H1 (cell line): ENCODE measurements around the gene PRSS21. TPM values are rescaled to one million over a fixed set of nuclear protein-coding genes. Genes with fewer than 3 reads are reported as not detected.

Source experiments
- CTCF ChIA-PET: fragments of 300-600 bp; sonication (Branson Sonifier 250); formaldehyde crosslinking; loops from one replicate; lab custom pipeline; 2021; ENCODE audit not compliant: partially characterized antibody; lab: Charles Lee
- POLR2A ChIA-PET: fragments of 300-600 bp; sonication (Branson Sonifier 250); formaldehyde crosslinking; loops from one replicate; lab custom pipeline; 2021; ENCODE audit warnings: inconsistent platforms; ENCODE audit not compliant: partially characterized antibody; lab: Charles Lee
- DNase-seq, 2 experiments: peaks; one replicate each; pipeline versions ENCODE4 v3.0.0 to v3.0.0-alpha.2; 2010 to 2022; ENCODE audit warnings: low spot score in 2 of 2, low read depth in 1 of 2, mixed read lengths in 1 of 2
- FAIRE-seq: peaks from 2 replicates; lab custom pipeline; 2011; peaks lifted over from hg19 to GRCh38; lab: Jason Lieb, UNC
- H2AFZ ChIP-seq: 2 replicates; pipeline ENCODE4 v1.8.1; 2012; ENCODE audit warnings: low read length, inconsistent platforms
- H2AK5ac ChIP-seq: 2 replicates; pipeline ENCODE4 v1.6.1; 2013; ENCODE audit warnings: low read depth, low read length
- H2BK120ac ChIP-seq: replicated peaks from 2 replicates; pipeline ENCODE3; 2013; ENCODE audit warnings: low read depth, low read length, inconsistent platforms
- H2BK12ac ChIP-seq: 2 replicates; pipeline ENCODE4 v1.6.1; 2013; ENCODE audit warnings: low read depth, low read length
- H2BK15ac ChIP-seq: 2 replicates; pipeline ENCODE4 v1.6.1; 2013; ENCODE audit warnings: low read length
- H2BK20ac ChIP-seq: 2 replicates; pipeline ENCODE4 v1.6.1; 2013; ENCODE audit warnings: low read length
- H2BK5ac ChIP-seq: 2 replicates; pipeline ENCODE4 v1.6.1; 2013; ENCODE audit warnings: low read depth, low read length
- H3K14ac ChIP-seq: 2 replicates; pipeline ENCODE4 v1.6.1; 2013; ENCODE audit warnings: inconsistent platforms; ENCODE audit not compliant: insufficient read length
- H3K18ac ChIP-seq: 2 replicates; pipeline ENCODE4 v1.6.1; 2013; ENCODE audit warnings: low read length; ENCODE audit errors: extremely low read depth
- H3K23ac ChIP-seq: 2 replicates; pipeline ENCODE4 v1.6.1; 2013; ENCODE audit warnings: inconsistent platforms; ENCODE audit not compliant: insufficient read length
- H3K23me2 ChIP-seq: 2 replicates; pipeline ENCODE4 v1.6.1; 2013; ENCODE audit warnings: low read depth, low read length
- H3K27ac ChIP-seq: 2 replicates; pipeline ENCODE4 v1.6.1; 2011; ENCODE audit warnings: low read depth, low read length, inconsistent platforms
- H3K27me3 ChIP-seq, 4 experiments: replicated peaks in 1 of 4; 1 replicate in 1 of 4; 2 replicates in 3 of 4; pipeline versions ENCODE4 v1.6.1 to v1.8.1; 2011 to 2013; ENCODE audit warnings: low read length in 3 of 4, mild to moderate bottlenecking in 3 of 4, inconsistent platforms in 2 of 4, mixed read lengths in 2 of 4, moderate library complexity in 1 of 4; ENCODE audit not compliant: control insufficient read depth in 3 of 4, insufficient read depth in 3 of 4; ENCODE audit errors: extremely low read depth in 1 of 4
- H3K36me3 ChIP-seq, 4 experiments: 2 replicates each; pipeline versions ENCODE4 v1.6.1 to v1.8.1; 2011 to 2013; ENCODE audit warnings: mild to moderate bottlenecking in 4 of 4, low read length in 3 of 4, moderate library complexity in 2 of 4, control low read depth in 1 of 4, inconsistent platforms in 1 of 4; ENCODE audit not compliant: insufficient read depth in 4 of 4, control insufficient read depth in 2 of 4
- H3K4ac ChIP-seq: replicated peaks from 2 replicates; pipeline ENCODE3; 2013; ENCODE audit warnings: low read length, low read depth, mixed read lengths, inconsistent platforms; ENCODE audit not compliant: insufficient read length
- H3K4me1 ChIP-seq, 4 experiments: replicated peaks in 1 of 4; 1 replicate in 1 of 4; 2 replicates in 3 of 4; pipeline versions ENCODE4 v1.6.1 to v1.8.1; 2011 to 2013; ENCODE audit warnings: low read length in 3 of 4, inconsistent platforms in 2 of 4, mixed read lengths in 1 of 4; ENCODE audit not compliant: insufficient read depth in 4 of 4, control insufficient read depth in 3 of 4
- H3K4me2 ChIP-seq, 2 experiments: 2 replicates each; pipeline versions ENCODE4 v1.6.1 to v1.8.1; 2011 to 2013; ENCODE audit warnings: low read depth in 2 of 2, low read length in 2 of 2, control low read depth in 1 of 2, inconsistent platforms in 1 of 2, mild to moderate bottlenecking in 1 of 2; ENCODE audit not compliant: insufficient read depth in 1 of 2
- H3K4me3 ChIP-seq, 4 experiments: fragments of 200-600, 300-600 bp in 1 of 4; sonication (generic), shearing (Covaris generic), sonication (Bioruptor Twin) in 1 of 4; 2 replicates each; pipeline versions ENCODE4 v1.5.1 to v1.8.1; 2011 to 2016; ENCODE audit warnings: low read length in 4 of 4, low read depth in 3 of 4, control low read depth in 2 of 4, inconsistent platforms in 2 of 4, mild to moderate bottlenecking in 2 of 4, mixed read lengths in 1 of 4, moderate library complexity in 1 of 4; ENCODE audit not compliant: insufficient read depth in 2 of 4; ENCODE audit errors: extremely low read depth in 1 of 4
- H3K56ac ChIP-seq: replicated peaks from 2 replicates; pipeline ENCODE3; 2013; ENCODE audit warnings: low read depth, mild to moderate bottlenecking, mixed read lengths, low read length, inconsistent platforms; ENCODE audit not compliant: insufficient read length
- H3K79me1 ChIP-seq: 2 replicates; pipeline ENCODE4 v1.6.1; 2013; ENCODE audit warnings: low read depth, low read length, control low read depth
- H3K79me2 ChIP-seq, 2 experiments: 2 replicates each; pipeline versions ENCODE4 v1.6.1 to v1.8.1; 2012 to 2013; ENCODE audit warnings: low read length in 2 of 2, mild to moderate bottlenecking in 2 of 2, inconsistent platforms in 1 of 2; ENCODE audit not compliant: insufficient read depth in 2 of 2, control insufficient read depth in 1 of 2
- H3K9ac ChIP-seq, 4 experiments: replicated peaks in 1 of 4; 1 replicate in 1 of 4; 2 replicates in 3 of 4; pipeline versions ENCODE4 v1.6.1 to v1.8.1; 2011 to 2013; ENCODE audit warnings: low read depth in 3 of 4, low read length in 3 of 4, control low read depth in 2 of 4, mild to moderate bottlenecking in 2 of 4, moderate library complexity in 2 of 4, inconsistent platforms in 1 of 4; ENCODE audit errors: extremely low read depth in 1 of 4
- H3K9me3 ChIP-seq, 2 experiments: 2 replicates each; pipeline versions ENCODE4 v1.6.1 to v1.8.1; 2012 to 2013; ENCODE audit warnings: mild to moderate bottlenecking in 2 of 2, moderate library complexity in 2 of 2, control low read depth in 1 of 2, inconsistent platforms in 1 of 2, low read depth in 1 of 2, low read length in 1 of 2, mixed read lengths in 1 of 2; ENCODE audit not compliant: insufficient read depth in 2 of 2
- H4K20me1 ChIP-seq, 2 experiments: replicated peaks in 1 of 2; 2 replicates each; pipeline versions ENCODE3 to v1.8.1; 2011 to 2013; ENCODE audit warnings: inconsistent platforms in 2 of 2, low read length in 2 of 2, mild to moderate bottlenecking in 1 of 2; ENCODE audit not compliant: insufficient read depth in 2 of 2, control insufficient read depth in 1 of 2
- H4K5ac ChIP-seq: 2 replicates; pipeline ENCODE4 v1.6.1; 2013; ENCODE audit warnings: low read length, low read depth, mixed read lengths, inconsistent platforms; ENCODE audit not compliant: insufficient read length
- H4K8ac ChIP-seq: 2 replicates; pipeline ENCODE4 v1.8.0; 2013; ENCODE audit warnings: mild to moderate bottlenecking, moderate library complexity, low read length, inconsistent platforms; ENCODE audit not compliant: insufficient read depth; ENCODE audit errors: extremely low read depth
- H4K91ac ChIP-seq: replicated peaks from 2 replicates; pipeline ENCODE3; 2013; ENCODE audit warnings: low read length, mixed read lengths, inconsistent platforms; ENCODE audit not compliant: insufficient read length
- ASH2L ChIP-seq: fragments of 200-600, 300-600 bp; sonication (generic); IDR thresholded peaks from one replicate; pipeline ENCODE4 v1.7.1; 2017; ENCODE audit warnings: low read length
- POLR2A ChIP-seq, 2 experiments: IDR thresholded peaks; 1 replicate in 1 of 2; 2 replicates in 1 of 2; pipeline ENCODE4 v1.6.1; 2011; ENCODE audit warnings: low read depth in 2 of 2, low read length in 2 of 2, mild to moderate bottlenecking in 2 of 2; ENCODE audit errors: control extremely low read depth in 1 of 2
- POLR2AphosphoS5 ChIP-seq: IDR thresholded peaks from 2 replicates; pipeline ENCODE4 v1.6.1; 2011; ENCODE audit warnings: low read depth, low read length
- WGBS, 2 experiments: shearing (Covaris generic) in 1 of 2; methylation state at CpG; one replicate each; pipeline versions ENCODE4 v1.1.6 to v1.1.7; 2013 to 2015; ENCODE audit warnings: low lambda C conversion rate in 2 of 2, mixed read lengths in 2 of 2, inconsistent platforms in 1 of 2, low coverage in 1 of 2, missing lambda C conversion rate in 1 of 2; ENCODE audit not compliant: insufficient replicate concordance in 2 of 2, insufficient coverage in 1 of 2, insufficient read length in 1 of 2; ENCODE audit errors: extremely low coverage in 1 of 2, missing lambda C conversion rate in 1 of 2; 5-methylcytosine and 5-hydroxymethylcytosine counted together
- polyA plus RNA-seq, 7 experiments: library from polyadenylated mRNA; depleted of rRNA in 3 of 7; stranded (reverse) in 5 of 7; unstranded in 2 of 7; fragments of >200 nt in 5 of 7; fragments of 200-250 nt in 2 of 7; gene quantifications; 1 replicate in 5 of 7; 2 replicates in 1 of 7; 4 replicates in 1 of 7; pipeline versions ENCODE4 v1.2.1 to v1.2.3, GENCODE V29; 2011 to 2013; ENCODE audit warnings: missing spikeins in 2 of 7, mixed read lengths in 2 of 7
- total RNA-seq: library from RNA; stranded (reverse); fragmentation: NEBNext Ultra II Directional; extraction: Animal tissue kit (Norgen Biotek cat#: 25700); gene quantifications from 2 replicates; pipeline ENCODE4 v1.2.1, GENCODE V29; 2021

The PRSS21 gene
- total and polyA plus RNA-seq, 2 of the 8 experiments (the other 6 are each of a cell fraction or from before 2014, with no cell fraction given) = 0.76 to 1.0 TPM

DNA sequence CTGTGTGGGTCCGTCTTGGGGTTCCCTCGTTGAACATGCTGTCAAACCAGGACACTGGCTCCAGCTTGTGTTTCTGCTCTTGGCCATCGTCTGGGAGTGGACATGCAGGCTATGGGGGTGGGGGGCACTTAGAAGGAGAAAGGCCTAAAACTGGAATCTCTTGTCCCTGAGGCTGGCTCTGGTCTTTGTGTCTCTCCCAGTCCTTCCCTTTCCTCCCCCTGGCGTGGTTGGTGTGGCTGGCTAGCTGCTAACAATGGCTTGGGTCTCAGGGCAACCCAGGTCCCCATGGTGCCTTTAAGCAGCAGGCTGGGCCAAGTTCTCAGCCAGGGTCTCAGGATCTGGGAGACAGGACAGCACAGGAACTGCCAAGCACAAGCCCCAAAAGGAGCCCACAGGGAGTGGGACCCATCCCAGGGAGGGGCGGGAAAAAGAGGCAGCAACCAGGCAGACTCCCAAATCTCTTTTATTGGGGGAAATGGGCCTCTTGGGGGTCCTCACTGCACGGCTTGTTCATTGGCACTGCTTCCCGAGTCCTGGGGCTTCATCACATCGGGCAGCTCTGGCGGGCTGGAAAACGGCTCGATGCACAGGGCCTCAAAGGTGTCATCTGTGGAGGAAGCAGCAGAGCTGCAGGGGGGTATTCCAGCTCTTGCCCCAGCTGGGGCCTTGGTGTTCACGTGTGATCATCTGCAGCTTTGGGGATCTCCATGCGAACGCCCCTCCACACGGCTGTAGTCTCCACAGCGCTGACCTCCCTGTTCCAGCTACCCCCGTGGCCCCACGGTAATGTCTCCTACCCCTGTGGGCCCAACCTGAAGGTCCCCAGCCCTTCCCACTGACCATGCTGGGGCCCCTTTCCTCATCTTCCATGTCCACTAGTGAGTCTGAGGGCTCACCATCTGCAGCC, 45.3 kb upstream of the PRSS21 start:
- H3K23ac ChIP-seq = no peak overlapping the region
- H3K4me2 ChIP-seq = no peak overlapping the region
- no peak overlapping the region for H3K27ac ChIP-seq
- FAIRE-seq = no peak
- no peaks in the 10 kb centered on the region for H3K27me3 ChIP-seq
- no peak overlapping the region for H2BK20ac ChIP-seq
- peak in 1 of 2 experiments; percentile 70; a peak in 1 of 3 replicates for TF ChIP-seq POLR2A (IDR thresholded peaks at IDR 0.05; ENCODE audit: control extremely low read depth in 1 of 2, low read depth in 2 of 2, low read length in 2 of 2)
- TF ChIP-seq POLR2AphosphoS5 = peak; percentile 76
- no peak for TF ChIP-seq ASH2L
- H2BK120ac ChIP-seq = no peak overlapping the region
- H3K4me3 ChIP-seq = no peak overlapping the region
- no peak overlapping the region for H4K8ac ChIP-seq
- H2BK12ac ChIP-seq = no peak overlapping the region
- no peak overlapping the region for H4K91ac ChIP-seq
- WGBS, 2 experiments = 95% methylated on average over 18 of the region's 18 CpGs; no CpG with 5 or more reads in 1 of the 2 experiments
- H3K23me2 ChIP-seq = peaks cover 7% of the 10 kb centered on the region; the same call in 1 of the 2 replicates
- H3K56ac ChIP-seq = no peak overlapping the region
- no peak overlapping the region for H2AK5ac ChIP-seq
- H2BK15ac ChIP-seq = no peak overlapping the region
- peaks cover 11 to 48% of the 10 kb centered on the region in 2 experiments for H3K79me2 ChIP-seq
- no peak overlapping the region for H3K18ac ChIP-seq
- H2BK5ac ChIP-seq = no peak overlapping the region
- no peak overlapping the region for H4K5ac ChIP-seq
- H3K36me3 ChIP-seq = peaks cover 49 to 82% (median 60%) of the 10 kb centered on the region in 4 experiments
- no peak overlapping the region for H3K4ac ChIP-seq
- H3K79me1 ChIP-seq = peaks cover 15% of the 10 kb centered on the region
- ChIA-PET POLR2A (interaction anchor here (0.8 to 9.5 kb wide), 11 partner anchors 8 to 356 kb away, joined by 3 to 180 read pairs (median 4); partner anchors contain the start of gene SRRM2), CTCF (interaction anchor here (1.1 kb wide), 1 partner anchor 67 kb away, joined by 3 read pairs; no protein-coding TSS in a partner anchor)
- peaks cover 0 to 3% (median under 1%) of the 10 kb centered on the region in 4 experiments; a peak in 5 of 7 replicates for H3K4me1 ChIP-seq
- no peak overlapping the region for H3K14ac ChIP-seq
- H4K20me1 ChIP-seq = peaks cover 31 to 49% of the 10 kb centered on the region in 2 experiments
- no peak for DNase-seq
- no peaks in the 10 kb centered on the region for H3K9me3 ChIP-seq
- no peak overlapping the region for H3K9ac ChIP-seq
- no peak overlapping the region for H2AFZ ChIP-seq
